OCI-LY3 (cell line): ENCODE results near the gene OR52K1.

Experiments
- H2AFZ ChIP-seq: fragments of 200-600, 300-600 bp; shearing (Covaris generic); 2 replicates; pipeline ENCODE4 v1.6.0; 2014; ENCODE audit warnings: antibody characterized with exemption, low read depth, low read length
- H3K27ac ChIP-seq: fragments of 200-600, 300-600 bp; sonication (generic); 2 replicates; pipeline ENCODE4 v1.5.1; 2014; ENCODE audit warnings: mild to moderate bottlenecking, low read length, moderate library complexity, mixed read lengths
- H3K27me3 ChIP-seq: fragments of 200-600, 300-600 bp; sonication (generic); 2 replicates; pipeline ENCODE4 v1.6.1; 2014; ENCODE audit warnings: low read depth, low read length, mixed read lengths
- H3K36me3 ChIP-seq: fragments of 200-600, 300-600 bp; sonication (generic); replicated peaks from 2 replicates; pipeline ENCODE3; 2014; ENCODE audit warnings: low read depth, low read length, mixed read lengths
- H3K4me1 ChIP-seq: fragments of 300-600, 200-600 bp; sonication (generic); 2 replicates; pipeline ENCODE4 v1.6.1; 2014; ENCODE audit warnings: low read length, mixed read lengths
- H3K4me2 ChIP-seq: fragments of 200-600, 300-600 bp; sonication (generic); 2 replicates; pipeline ENCODE4 v1.6.1; 2014; ENCODE audit warnings: low read length, mixed read lengths
- H3K4me3 ChIP-seq: fragments of 300-600, 200-600 bp; sonication (generic); 2 replicates; pipeline ENCODE4 v1.5.1; 2014; ENCODE audit warnings: antibody characterized with exemption, mild to moderate bottlenecking, low read length, moderate library complexity
- H3K79me2 ChIP-seq: fragments of 300-600, 200-600 bp; shearing (Covaris generic); 2 replicates; pipeline ENCODE4 v1.6.1; 2014; ENCODE audit warnings: mild to moderate bottlenecking, low read length, mixed read lengths
- H3K9ac ChIP-seq: fragments of 300-600, 200-600 bp; shearing (Covaris generic); 2 replicates; pipeline ENCODE4 v1.6.0; 2014; ENCODE audit warnings: mild to moderate bottlenecking, low read length, moderate library complexity
- H3K9me3 ChIP-seq: fragments of 200-600, 300-600 bp; shearing (Covaris generic); 2 replicates; pipeline ENCODE4 v1.6.1; 2014; ENCODE audit warnings: low read length, mixed read lengths; ENCODE audit not compliant: insufficient read depth
- H4K20me1 ChIP-seq: fragments of 200-600, 300-600 bp; sonication (generic); 2 replicates; pipeline ENCODE4 v1.6.1; 2016; ENCODE audit warnings: low read length, mixed read lengths; ENCODE audit not compliant: insufficient read depth
- CTCF ChIP-seq: fragments of 200-600, 300-600 bp; sonication (generic); IDR thresholded peaks from 2 replicates; pipeline ENCODE4 v1.5.1; 2014; ENCODE audit warnings: antibody characterized with exemption, low read length, low read depth
- EZH2phosphoT487 ChIP-seq: fragments of 200-600 bp; shearing (Covaris generic); IDR thresholded peaks from 2 replicates; pipeline ENCODE4 v1.6.1; 2018; ENCODE audit warnings: antibody characterized with exemption, mixed run types, low read depth

OR52K1 gene

DNA sequence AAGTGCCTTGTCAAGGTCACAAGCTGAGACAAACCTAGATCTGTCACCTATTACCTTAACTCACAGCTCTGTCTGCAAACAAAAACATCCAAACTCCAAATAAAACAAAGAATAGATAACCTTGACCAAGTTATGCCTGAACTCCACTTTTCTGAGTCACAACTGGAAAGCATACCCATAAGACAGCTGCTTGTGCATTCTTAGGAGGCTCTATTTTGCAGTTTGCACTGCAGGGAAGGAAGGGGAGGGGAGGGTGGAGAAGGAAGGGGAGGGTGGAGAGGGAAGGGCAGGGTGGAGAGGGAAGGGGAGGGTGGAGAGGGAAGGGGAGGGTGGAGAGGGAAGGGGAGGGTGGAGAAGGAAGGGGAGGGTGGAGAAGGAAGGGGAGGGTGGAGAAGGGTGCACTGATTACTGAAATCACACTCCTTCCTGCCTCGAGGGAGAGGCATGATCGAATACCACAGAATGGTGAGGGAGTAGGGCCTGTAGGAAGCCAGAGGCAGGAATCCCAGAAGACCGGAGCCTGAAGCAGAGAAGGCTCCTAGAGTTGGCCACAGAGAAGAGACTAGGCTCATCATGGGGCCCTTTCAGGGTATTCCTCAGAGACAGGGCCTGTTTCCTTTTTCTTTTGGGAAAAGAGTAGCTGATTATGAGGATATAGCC, 39.1 kb upstream of the OR52K1 start:
- H4K20me1 ChIP-seq = no peaks in the 10 kb centered on the region
- H3K4me2 ChIP-seq = no peak overlapping the region
- H2AFZ ChIP-seq = no peak overlapping the region
- no peaks in the 10 kb centered on the region for H3K4me1 ChIP-seq
- no peaks in the 10 kb centered on the region for H3K36me3 ChIP-seq
- H3K9ac ChIP-seq = no peak overlapping the region
- H3K9me3 ChIP-seq = no peaks in the 10 kb centered on the region
- TF ChIP-seq CTCF (no peak), EZH2phosphoT487 (no peak)
- no peak overlapping the region for H3K27ac ChIP-seq
- H3K79me2 ChIP-seq = no peaks in the 10 kb centered on the region
- H3K27me3 ChIP-seq = 0 out of 2 replicates have a peak, but pooled peaks cover 2% of the 10 kb centered on the region
- H3K4me3 ChIP-seq = no peak overlapping the region

DNA sequence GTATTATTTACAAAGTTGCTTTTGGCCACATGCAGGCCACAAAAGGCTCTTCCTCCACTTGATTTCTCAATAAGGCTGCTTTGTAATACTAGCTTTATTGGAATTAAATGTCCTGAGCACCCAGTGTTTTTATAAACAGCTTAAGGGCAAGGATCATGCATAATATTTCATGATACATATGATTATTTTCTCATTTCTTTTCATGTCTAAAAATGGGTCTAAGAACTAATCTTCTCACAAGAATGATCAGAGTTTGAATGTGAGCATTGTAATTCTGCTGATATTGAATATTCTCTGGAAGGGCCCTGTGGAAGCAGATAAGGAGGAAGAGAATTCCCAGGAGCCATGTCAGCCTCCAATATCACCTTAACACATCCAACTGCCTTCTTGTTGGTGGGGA, 33.5 kb upstream of the OR52K1 start, which contains the start of gene OR52K2:
OR52K2 (plus strand) TSS at position 301 of the 400 bp plus-strand sequence; CDS start at position 346, 45 bp downstream.
- H3K27me3 ChIP-seq = 0 out of 2 replicates have a peak, but pooled peaks cover 2% of the 10 kb centered on the region
- no peak within 1 kb of the TSS for H3K4me3 ChIP-seq
- H3K4me2 ChIP-seq = no peak within 1 kb of the TSS
- H3K4me1 ChIP-seq = peaks cover 14% of the 10 kb centered on the region
- H2AFZ ChIP-seq = no peak within 1 kb of the TSS
- no peak within 1 kb of the TSS for H3K27ac ChIP-seq
- no peaks in the 10 kb centered on the region for H3K79me2 ChIP-seq
- TF ChIP-seq CTCF = no peak
- no peak for TF ChIP-seq EZH2phosphoT487
- H3K36me3 ChIP-seq = peaks cover 3% of the 10 kb centered on the region
- no peaks in the 10 kb centered on the region for H4K20me1 ChIP-seq
- no peaks in the 10 kb centered on the region for H3K9me3 ChIP-seq
- H3K9ac ChIP-seq = no peak within 1 kb of the TSS

DNA sequence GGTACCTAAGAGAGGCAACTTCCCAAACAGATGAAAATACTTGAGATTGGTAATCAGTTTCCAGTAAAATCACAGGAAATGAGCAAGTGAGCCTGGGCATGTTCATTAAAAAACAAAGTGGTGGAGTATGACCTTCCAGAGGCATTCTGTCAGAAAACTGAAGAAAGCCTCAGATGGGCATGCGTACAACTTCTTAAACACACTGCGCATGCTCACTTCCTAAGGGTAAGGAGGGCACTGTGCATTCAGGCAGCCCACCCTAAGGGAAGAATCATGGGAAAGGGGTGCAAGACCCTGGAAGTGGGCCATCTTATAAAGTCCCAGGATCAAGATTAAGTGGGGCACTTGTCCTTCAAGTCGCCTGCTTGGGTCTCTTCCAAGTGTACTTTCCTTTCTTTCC, 29.3 kb upstream of the OR52K1 start:
- Histone ChIP-seq H3K4me1 (peaks cover 33% of the 10 kb centered on the region), H3K27ac (peak overlapping the region; percentile 83), H3K9me3 (peaks cover 9% of the 10 kb centered on the region; the same call in 1 of the 2 replicates), H4K20me1 (no peaks in the 10 kb centered on the region), H3K79me2 (no peaks in the 10 kb centered on the region), H3K27me3 (0 out of 2 replicates have a peak, but pooled peaks cover 1% of the 10 kb centered on the region), H3K4me2 (no peak overlapping the region), H3K4me3 (no peak overlapping the region), H3K9ac (no peak overlapping the region), H3K36me3 (peaks cover 9% of the 10 kb centered on the region), H2AFZ (no peak overlapping the region)
- no peak for TF ChIP-seq CTCF
- TF ChIP-seq EZH2phosphoT487 = no peak

- Histone ChIP-seq H3K4me3 (no peak overlapping the region), H3K27ac (peak overlapping the region; percentile 83), H2AFZ (peak overlapping the region; percentile 28; the same call in 1 of the 2 replicates), H3K4me2 (no peak overlapping the region), H3K9ac (no peak overlapping the region), H3K79me2 (no peaks in the 10 kb centered on the region), H3K36me3 (peaks cover 9% of the 10 kb centered on the region), H3K27me3 (no peaks in the 10 kb centered on the region), H4K20me1 (no peaks in the 10 kb centered on the region), H3K4me1 (peaks cover 40% of the 10 kb centered on the region), H3K9me3 (peaks cover 9% of the 10 kb centered on the region; the same call in 1 of the 2 replicates)
- TF ChIP-seq CTCF (no peak), EZH2phosphoT487 (no peak)
Measured at GRCh38 chr11:4454021-4454420, 28.4 kb upstream of the OR52K1 start.
